KMS-11 (cell line): ENCODE measurements around the gene CEP83.

Experiments used
- H2AFZ ChIP-seq: fragments of 200-600 bp; sonication (generic); 2 replicates; pipeline ENCODE4 v1.6.1; 2016; ENCODE audit warnings: antibody characterized with exemption, mixed run types, low read depth
- H3K27ac ChIP-seq: fragments of 200-600 bp; sonication (generic); 2 replicates; pipeline ENCODE4 v1.6.1; 2016; ENCODE audit warnings: mild to moderate bottlenecking, mixed run types
- H3K27me3 ChIP-seq: fragments of 200-600 bp; sonication (generic); 2 replicates; pipeline ENCODE4 v1.6.1; 2017; ENCODE audit warnings: mild to moderate bottlenecking, low read depth, mixed run types, moderate library complexity; ENCODE audit not compliant: insufficient read depth
- H3K36me3 ChIP-seq: fragments of 200-600 bp; sonication (generic); 2 replicates; pipeline ENCODE4 v1.6.1; 2017; ENCODE audit warnings: mild to moderate bottlenecking, mixed run types; ENCODE audit not compliant: insufficient read depth
- H3K4me1 ChIP-seq: fragments of 200-600 bp; sonication (generic); 2 replicates; pipeline ENCODE4 v1.6.1; 2016; ENCODE audit warnings: mild to moderate bottlenecking, low read depth, mixed run types; ENCODE audit not compliant: poor library complexity, severe bottlenecking
- H3K4me2 ChIP-seq: fragments of 200-600 bp; sonication (generic); 2 replicates; pipeline ENCODE4 v1.7.0; 2016; ENCODE audit warnings: mild to moderate bottlenecking, mixed run types
- H3K4me3 ChIP-seq: fragments of 200-600 bp; sonication (generic); IDR thresholded peaks from 2 replicates; pipeline ENCODE4 v1.6.1; 2017; ENCODE audit warnings: low read depth, low read length, mixed read lengths; ENCODE audit not compliant: insufficient read depth
- H3K79me2 ChIP-seq: fragments of 200-600 bp; sonication (generic); 2 replicates; pipeline ENCODE4 v1.6.1; 2016; ENCODE audit warnings: low read depth, mixed run types; ENCODE audit not compliant: insufficient read depth
- H3K9ac ChIP-seq: fragments of 200-600 bp; sonication (generic); 2 replicates; pipeline ENCODE4 v1.6.1; 2016; ENCODE audit warnings: mild to moderate bottlenecking, mixed run types
- H4K20me1 ChIP-seq: fragments of 200-600 bp; sonication (generic); 2 replicates; pipeline ENCODE4 v1.6.1; 2016; ENCODE audit warnings: mild to moderate bottlenecking, mixed run types; ENCODE audit not compliant: insufficient read depth
- TF ChIP-seq, protein P1 (sequence below): fragments of 200-600 bp; sonication (generic); conservative IDR thresholded peaks from 2 replicates; pipeline ENCODE4 v1.6.1; 2017; ENCODE audit warnings: low read depth, mild to moderate bottlenecking, antibody characterized with exemption, low read length, moderate library complexity, mixed read lengths

Gene CEP83, protein sequence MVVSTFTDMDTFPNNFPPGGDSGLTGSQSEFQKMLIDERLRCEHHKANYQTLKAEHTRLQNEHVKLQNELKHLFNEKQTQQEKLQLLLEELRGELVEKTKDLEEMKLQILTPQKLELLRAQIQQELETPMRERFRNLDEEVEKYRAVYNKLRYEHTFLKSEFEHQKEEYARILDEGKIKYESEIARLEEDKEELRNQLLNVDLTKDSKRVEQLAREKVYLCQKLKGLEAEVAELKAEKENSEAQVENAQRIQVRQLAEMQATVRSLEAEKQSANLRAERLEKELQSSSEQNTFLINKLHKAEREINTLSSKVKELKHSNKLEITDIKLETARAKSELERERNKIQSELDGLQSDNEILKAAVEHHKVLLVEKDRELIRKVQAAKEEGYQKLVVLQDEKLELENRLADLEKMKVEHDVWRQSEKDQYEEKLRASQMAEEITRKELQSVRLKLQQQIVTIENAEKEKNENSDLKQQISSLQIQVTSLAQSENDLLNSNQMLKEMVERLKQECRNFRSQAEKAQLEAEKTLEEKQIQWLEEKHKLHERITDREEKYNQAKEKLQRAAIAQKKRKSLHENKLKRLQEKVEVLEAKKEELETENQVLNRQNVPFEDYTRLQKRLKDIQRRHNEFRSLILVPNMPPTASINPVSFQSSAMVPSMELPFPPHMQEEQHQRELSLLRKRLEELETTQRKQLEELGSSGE

DNA sequence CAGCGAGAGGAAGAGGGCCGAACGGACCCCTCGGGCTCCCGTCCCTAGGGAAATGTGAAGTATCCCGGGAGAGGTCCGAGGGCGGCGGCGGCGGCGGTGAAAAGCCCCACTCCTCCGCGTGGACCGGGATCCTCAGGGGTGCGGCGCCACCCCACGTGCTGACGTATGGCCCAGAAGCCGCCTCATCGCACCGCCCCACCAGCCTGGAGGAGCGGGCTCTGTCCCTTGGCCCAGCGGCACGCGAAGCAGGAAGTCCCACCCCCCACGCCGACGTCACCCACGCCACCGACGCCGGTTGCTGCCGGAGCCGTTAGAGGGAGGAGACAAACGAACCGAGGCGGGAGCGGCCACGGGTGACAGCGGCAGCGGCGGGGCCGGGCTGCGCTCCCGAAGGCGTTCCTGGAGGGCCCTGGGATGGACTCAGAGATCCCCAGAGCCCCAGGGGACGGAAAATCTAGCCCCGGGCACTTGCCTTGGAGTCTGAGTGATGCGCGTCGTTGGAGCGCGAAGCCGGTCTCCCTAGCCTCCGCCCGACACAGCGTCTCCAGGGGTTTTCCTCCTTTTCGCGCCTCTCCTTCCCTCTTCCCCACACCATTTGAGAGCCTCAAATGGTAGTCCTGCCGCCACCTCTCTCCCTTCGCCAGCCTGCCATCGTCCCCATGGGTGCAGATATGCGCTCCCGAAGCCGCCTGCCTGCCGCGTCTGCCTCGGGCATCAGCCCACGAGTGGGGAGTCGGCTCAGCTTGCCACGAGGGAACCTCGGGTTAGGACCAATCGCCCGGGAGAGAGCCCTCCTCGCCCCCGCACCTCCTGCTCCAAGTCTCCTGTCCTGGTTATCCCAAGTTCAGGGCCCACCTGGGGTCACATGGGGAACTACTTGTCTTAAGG is at the start of gene CEP83:
TSS of gene CEP83 (minus strand) at position 140 of the 888 bp plus-strand sequence. CDS start 47,377 bp downstream, outside the sequence.
- Histone ChIP-seq H3K4me1 (peaks cover 28% of the 10 kb centered on the region), H3K36me3 (no peaks in the 10 kb centered on the region), H3K27me3 (no peaks in the 10 kb centered on the region), H3K9ac (peak within 1 kb of the TSS; percentile 95), H3K4me3 (no peak within 1 kb of the TSS), H3K27ac (peak within 1 kb of the TSS; percentile 87), H3K4me2 (peak within 1 kb of the TSS; percentile 99), H4K20me1 (no peaks in the 10 kb centered on the region), H2AFZ (peak within 1 kb of the TSS; percentile 85), H3K79me2 (peaks cover 44% of the 10 kb centered on the region)
- TF ChIP-seq, protein P1, sequence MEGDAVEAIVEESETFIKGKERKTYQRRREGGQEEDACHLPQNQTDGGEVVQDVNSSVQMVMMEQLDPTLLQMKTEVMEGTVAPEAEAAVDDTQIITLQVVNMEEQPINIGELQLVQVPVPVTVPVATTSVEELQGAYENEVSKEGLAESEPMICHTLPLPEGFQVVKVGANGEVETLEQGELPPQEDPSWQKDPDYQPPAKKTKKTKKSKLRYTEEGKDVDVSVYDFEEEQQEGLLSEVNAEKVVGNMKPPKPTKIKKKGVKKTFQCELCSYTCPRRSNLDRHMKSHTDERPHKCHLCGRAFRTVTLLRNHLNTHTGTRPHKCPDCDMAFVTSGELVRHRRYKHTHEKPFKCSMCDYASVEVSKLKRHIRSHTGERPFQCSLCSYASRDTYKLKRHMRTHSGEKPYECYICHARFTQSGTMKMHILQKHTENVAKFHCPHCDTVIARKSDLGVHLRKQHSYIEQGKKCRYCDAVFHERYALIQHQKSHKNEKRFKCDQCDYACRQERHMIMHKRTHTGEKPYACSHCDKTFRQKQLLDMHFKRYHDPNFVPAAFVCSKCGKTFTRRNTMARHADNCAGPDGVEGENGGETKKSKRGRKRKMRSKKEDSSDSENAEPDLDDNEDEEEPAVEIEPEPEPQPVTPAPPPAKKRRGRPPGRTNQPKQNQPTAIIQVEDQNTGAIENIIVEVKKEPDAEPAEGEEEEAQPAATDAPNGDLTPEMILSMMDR = no peak

DNA sequence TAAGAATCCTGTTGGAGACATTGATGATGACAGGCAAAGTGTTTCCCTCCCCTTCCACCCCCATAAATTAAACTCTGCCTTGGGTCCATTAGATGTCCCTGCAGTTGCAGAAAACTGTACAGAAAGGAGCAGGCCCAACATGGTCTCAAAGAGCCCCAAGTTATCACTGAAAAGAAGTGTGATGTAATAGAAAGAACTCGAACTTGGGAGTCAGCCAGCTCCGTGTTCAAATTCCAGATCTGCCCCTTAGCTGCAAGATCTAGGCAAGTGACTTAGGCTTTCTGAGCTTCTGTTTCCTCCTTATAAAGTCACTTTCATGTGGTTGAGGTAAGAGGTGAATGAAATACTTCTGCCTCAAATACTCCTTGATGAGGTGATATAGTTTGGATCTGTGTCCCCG is 49.6 kb upstream of the CEP83 start:
- H3K79me2 ChIP-seq = no peaks in the 10 kb centered on the region
- H3K36me3 ChIP-seq = no peaks in the 10 kb centered on the region
- TF ChIP-seq, protein P1 = no peak
- H3K27ac ChIP-seq = no peak overlapping the region
- no peaks in the 10 kb centered on the region for H3K4me1 ChIP-seq
- no peak overlapping the region for H3K9ac ChIP-seq
- no peak overlapping the region for H2AFZ ChIP-seq
- H3K27me3 ChIP-seq = no peaks in the 10 kb centered on the region
- no peaks in the 10 kb centered on the region for H4K20me1 ChIP-seq
- H3K4me2 ChIP-seq = no peak overlapping the region
- no peak overlapping the region for H3K4me3 ChIP-seq

DNA sequence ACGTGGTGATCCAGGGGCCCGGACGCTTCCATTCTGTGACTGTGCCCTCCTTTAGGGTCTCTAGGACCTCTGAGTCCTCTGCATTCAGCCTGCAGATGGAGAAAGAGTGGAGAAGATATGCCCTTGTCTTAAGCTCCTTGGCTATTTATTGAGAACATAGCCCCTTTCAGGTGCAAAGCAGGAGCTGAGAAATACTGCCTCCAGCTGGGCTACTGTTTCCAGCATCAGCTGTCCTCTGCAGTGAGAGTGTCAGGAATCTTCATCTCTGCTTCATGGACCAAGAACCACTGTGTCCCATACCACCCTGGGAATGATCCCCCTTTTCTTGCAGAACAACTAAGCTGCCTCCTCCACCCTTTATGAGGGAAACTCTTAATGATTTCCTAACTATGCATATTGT is 47.8 kb upstream of the CEP83 start:
- Histone ChIP-seq H3K27me3 (no peaks in the 10 kb centered on the region), H3K36me3 (no peaks in the 10 kb centered on the region), H3K9ac (no peak overlapping the region), H3K79me2 (no peaks in the 10 kb centered on the region), H3K27ac (no peak overlapping the region), H3K4me2 (no peak overlapping the region), H3K4me3 (no peak overlapping the region), H3K4me1 (no peaks in the 10 kb centered on the region), H2AFZ (no peak overlapping the region), H4K20me1 (no peaks in the 10 kb centered on the region)
- TF ChIP-seq, protein P1 = no peak

DNA sequence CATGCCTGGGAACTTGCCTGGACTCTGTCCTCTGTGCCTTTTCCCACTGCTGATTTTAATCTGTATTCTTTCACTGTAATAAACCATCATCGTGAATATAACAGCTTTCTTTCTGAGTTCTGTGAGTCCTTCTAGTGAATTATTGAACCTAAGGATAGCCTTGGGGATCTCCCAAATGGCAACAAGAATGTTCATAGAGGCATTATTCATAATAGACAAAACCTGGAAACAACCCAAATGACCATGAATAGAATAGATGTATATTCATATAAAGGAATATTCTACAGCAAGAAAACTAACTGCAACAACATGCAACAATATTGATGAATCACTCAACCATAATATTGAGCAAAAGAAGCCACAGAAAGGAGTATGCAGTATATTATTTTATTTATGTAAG is 44.7 kb upstream of the CEP83 start:
- H3K27me3 ChIP-seq = no peaks in the 10 kb centered on the region
- TF ChIP-seq, protein P1 = no peak
- no peak overlapping the region for H3K27ac ChIP-seq
- H3K4me2 ChIP-seq = no peak overlapping the region
- no peak overlapping the region for H2AFZ ChIP-seq
- H3K79me2 ChIP-seq = no peaks in the 10 kb centered on the region
- H3K9ac ChIP-seq = no peak overlapping the region
- peaks cover 6% of the 10 kb centered on the region for H3K4me1 ChIP-seq
- H3K4me3 ChIP-seq = no peak overlapping the region
- no peaks in the 10 kb centered on the region for H4K20me1 ChIP-seq
- no peaks in the 10 kb centered on the region for H3K36me3 ChIP-seq
